Stimulated activated CD8-positive, alpha-beta memory T cell treated with anti-CD3 and anti-CD28 coated beads, Interleukin-2, amount 100 ng/mL, for 1 hour (primary cell): ENCODE data around the gene DRD1.

Experiments
- DNase-seq, 2 donors: peaks; one replicate each; pipeline ENCODE4 v3.0.0-alpha.2; 2020; ENCODE audit warnings: low read depth in 2 of 2

The DRD1 gene

GRCh38 chr5:175444060-175444904, at the start of gene DRD1:
TSS of gene DRD1 (minus strand) at chr5:175444182. CDS start at chr5:175443099, 1,083 bp downstream.
- peak in 1 of 2 donors; percentile 14 for DNase-seq

GRCh38 chr5:175493726-175494125, 49.7 kb upstream of the DRD1 start:
- DNase-seq, result no peak

- DNase-seq, result no peak
Observed at GRCh38 chr5:175493260-175493659, 49.3 kb upstream of the DRD1 start.

DNA sequence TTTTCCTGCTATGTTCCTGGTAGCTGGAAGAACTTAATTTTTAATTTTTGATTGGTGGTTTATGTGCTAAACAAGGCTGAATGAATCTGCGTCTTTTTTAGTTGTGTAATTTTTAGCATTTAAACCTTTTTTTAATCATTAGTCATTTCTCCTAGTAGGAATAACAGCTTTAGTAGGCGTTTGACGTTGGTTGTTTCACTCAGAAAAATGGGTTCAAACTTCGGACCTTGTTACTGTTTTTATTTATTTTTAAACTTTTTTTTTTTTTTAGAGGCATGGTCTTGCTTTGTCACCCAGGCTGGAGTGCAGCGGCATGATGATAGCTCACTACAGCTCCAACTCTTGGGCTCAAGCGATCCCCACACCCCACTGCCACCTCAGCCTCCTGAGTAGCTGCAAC, 47.2 kb upstream of the DRD1 start:
- DNase-seq, result no peak

DNA sequence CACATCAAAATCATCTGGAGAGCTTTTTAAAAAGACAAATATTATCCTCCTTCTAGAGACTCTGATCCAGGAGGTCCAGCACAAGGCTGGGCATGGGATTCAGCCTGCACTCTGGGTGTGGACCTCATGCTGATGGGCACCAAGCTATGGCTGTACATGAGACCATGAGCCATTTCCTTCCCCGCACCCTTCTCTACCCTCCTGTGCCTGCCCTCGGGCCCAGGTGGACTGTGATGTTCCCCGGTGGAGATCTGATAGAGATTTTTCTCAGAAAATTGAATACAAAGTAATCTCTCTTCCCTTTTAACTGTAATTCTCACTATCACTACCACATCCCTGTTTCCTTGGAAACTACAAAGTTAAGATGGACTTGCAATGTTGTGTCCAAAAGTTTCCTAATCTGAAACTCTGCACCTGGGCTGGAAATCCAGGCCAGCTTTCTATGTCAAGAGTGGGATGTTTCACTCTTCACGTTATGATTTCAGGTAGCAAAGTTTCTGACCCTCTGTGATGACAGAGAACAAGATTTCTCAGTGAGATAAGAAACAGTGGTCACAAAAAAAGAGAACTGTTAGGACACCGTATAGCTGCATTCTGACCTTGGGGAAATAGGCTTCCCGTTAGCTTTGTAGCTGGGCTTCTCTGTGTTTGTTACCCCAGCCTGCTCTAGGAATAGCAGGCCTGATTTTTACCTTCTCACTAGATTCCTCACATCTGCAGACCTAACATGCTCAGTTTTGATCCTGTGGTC, 45.9 kb upstream of the DRD1 start:
- DNase-seq, result no peak

- no peak for DNase-seq
Observed at GRCh38 chr5:175487514-175488222, 43.7 kb upstream of the DRD1 start.

GRCh38 chr5:175485631-175486030, 41.6 kb upstream of the DRD1 start:
- no peak for DNase-seq

GRCh38 chr5:175484829-175485228, 40.8 kb upstream of the DRD1 start:
- DNase-seq, result no peak

DNA sequence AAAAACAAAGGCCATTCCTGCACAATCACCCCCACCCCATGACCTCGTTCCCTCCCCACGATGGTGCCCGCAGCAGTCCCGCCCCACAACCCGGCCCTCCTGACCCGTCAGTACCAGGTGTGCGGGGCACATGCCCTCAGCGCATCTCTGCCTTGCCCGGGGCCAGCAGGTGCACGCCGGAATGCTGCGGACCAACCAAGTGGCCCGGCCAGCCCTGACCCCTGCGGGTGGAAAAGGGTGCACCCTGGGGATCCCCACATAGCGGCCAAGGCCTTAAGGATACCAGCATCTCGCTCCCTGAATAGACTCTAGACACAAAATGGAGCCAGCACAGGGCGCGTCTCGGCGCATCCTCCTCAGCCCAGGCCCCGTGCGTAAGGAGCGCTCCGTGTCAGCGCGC, 40.3 kb upstream of the DRD1 start:
- no peak for DNase-seq

DNA sequence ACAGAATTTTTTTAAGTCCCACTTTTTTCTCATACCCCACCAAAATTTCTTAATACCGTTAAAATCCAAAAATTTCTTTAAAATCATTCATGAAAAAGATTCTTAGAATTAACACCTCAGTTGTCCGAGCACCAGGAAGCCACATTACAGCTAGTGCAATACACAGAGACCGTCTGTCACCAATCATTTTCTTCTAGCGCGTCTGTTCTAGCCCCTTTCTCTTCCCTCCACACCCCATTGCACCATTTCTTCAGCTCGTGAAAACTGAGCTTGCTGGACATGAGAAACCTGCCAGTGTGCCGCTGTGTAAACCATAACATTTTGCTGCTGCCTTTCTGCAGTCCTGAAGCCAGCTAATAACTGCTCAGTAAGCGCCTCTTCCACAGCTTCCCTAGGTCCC, 39.4 kb upstream of the DRD1 start:
- DNase-seq, result no peak

GRCh38 chr5:175479125-175479881, 35.3 kb upstream of the DRD1 start:
- DNase-seq, result no peak

- DNase-seq, result peak; percentile 61 to 63
Observed at GRCh38 chr5:175478384-175479124, 34.6 kb upstream of the DRD1 start, which contains the start of gene SFXN1. TSS of gene SFXN1 (plus strand) at chr5:175478560. CDS start at chr5:175492104, 13,544 bp downstream.

GRCh38 chr5:175478008-175478383, 34.0 kb upstream of the DRD1 start:
- DNase-seq, result no peak

GRCh38 chr5:175477440-175477839, 33.5 kb upstream of the DRD1 start:
- no peak for DNase-seq

GRCh38 chr5:175475248-175475647, 31.3 kb upstream of the DRD1 start:
- DNase-seq, result no peak

GRCh38 chr5:175472378-175472777, 28.4 kb upstream of the DRD1 start:
- DNase-seq, result no peak

DNA sequence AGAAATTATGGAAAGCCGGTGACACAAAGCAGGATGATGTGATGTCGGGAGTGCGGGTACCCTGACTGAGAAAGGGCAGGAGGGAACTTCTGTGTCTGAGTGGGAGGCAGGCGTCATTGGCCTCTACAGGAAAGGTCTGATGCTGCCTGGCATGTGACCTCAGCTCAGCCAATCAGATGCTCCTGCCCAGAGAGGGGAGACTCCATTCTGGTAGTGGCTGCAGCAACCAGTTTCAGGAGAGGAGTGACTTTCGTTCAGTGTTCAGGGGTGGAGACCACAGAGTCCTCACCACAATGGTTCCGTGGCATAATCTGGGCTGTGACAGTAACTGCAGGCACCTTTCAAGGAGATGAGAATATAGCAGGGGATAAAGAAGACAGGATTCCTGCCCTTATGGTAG, 27.6 kb upstream of the DRD1 start:
- no peak for DNase-seq

DNA sequence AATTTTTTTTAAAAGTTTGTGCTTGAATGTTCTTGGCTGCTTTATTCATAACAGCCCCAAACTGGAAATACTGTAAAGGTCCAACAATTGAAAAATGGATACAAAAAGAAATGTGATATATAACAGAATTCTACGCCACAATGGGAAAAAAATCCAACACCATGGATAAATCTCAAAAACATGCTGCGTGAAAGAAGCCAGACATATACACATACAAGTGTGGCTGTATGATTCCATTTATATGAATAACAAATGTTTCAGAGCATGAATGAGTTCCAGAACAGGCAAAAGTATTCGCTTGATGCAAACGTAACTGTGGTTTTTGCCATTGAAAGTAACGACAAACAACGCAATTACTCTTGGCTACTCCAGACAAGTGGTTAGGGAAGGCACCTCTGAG, 27.2 kb upstream of the DRD1 start:
- DNase-seq, result no peak

DNA sequence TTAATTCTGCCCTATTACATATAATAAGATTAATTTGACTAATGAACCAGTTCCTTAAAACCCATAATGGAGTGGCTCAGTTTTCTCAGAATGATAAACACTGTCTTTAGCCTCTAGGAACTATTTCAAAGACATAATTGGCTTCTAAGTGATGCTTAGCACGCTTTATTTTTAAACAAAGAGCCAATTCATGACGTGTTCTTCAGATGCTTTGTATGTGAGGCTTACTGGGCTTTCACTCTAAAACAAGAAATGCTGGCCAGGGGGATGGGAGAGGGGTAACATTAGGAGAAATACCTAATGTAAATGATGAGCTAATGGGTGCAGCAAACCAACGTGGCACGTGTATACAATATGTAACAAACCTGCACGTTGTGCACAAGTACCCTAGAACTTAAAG, 26.8 kb upstream of the DRD1 start:
- DNase-seq, result no peak

DNA sequence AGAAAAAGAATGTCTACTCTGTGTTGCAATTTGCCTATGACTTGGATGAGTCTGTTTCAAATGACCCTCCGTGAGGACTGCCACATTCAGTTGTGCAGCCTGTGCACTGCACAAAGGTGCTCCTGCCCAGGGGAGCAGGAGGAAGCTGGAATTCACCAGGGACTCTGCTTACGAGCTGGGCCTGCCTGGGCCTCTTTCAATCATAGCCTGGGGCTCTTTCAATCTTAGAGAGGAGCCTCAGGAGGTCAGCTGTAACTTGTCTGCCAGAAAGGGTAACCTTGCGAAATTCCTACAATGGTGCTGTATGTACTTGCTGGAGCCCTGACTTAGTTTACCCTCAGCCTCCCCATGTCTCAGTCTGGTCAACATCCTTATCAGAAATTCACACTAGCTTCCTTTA, 25.9 kb upstream of the DRD1 start:
- no peak for DNase-seq

DNA sequence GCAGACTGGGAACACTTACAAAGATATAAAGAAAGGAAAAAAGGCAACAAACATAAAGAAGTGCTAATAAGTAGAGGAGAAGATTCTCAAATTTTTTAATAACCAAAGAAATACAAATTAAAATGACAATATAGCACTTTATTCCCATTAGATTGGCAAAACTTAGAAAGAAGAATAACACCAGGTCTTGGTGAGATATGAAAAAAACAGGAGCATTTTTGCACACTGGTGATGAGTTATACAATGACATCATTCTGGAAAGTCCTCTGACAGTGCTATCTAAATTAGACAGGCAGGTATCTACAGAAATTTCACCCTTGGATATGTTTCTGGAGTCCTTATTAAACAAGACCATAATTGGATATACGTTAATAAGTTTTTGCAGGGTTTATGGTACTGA, 24.9 kb upstream of the DRD1 start:
- DNase-seq, result no peak
